HG03066 (cell line): ENCODE measurements around the gene C2CD2L.
"Not testable (repeated sequence)": the region's sequence is repeated elsewhere in the genome, so short reads cannot be mapped to it uniquely, and the experiment has no call there.

Experiments
- ATAC-seq: cut with Tn5 transposase; IDR thresholded peaks from one replicate; pipeline ENCODE4 v1.9.1; 2021; ENCODE audit warnings: low read depth; ENCODE audit not compliant: unreplicated experiment

C2CD2L gene

GRCh38 chr11:119106564-119107537 is at the start of gene C2CD2L:
Gene C2CD2L (plus strand): TSS chr11:119107344. CDS start chr11:119107742, 398 bp downstream.
- peak; percentile 73 for ATAC-seq

DNA sequence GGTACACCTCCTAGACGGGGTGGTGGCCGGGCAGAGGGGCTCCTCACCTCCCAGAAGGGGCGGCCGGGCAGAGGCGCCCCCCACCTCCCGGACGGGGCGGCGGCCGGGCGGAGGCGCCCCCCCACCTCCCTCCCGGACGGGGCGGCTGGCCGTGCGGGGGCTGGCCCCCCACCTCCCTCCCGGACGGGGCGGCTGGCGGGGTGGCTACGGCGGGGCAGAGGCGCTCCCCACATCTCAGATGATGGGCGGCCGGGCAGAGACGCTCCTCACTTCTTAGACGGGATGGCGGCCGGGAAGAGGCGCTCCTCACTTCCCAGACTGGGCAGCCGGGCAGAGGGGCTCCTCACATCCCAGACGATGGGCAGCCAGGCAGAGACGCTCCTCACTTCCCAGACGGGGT is 48.0 kb upstream of the C2CD2L start:
- ATAC-seq = not testable (repeated sequence)

DNA sequence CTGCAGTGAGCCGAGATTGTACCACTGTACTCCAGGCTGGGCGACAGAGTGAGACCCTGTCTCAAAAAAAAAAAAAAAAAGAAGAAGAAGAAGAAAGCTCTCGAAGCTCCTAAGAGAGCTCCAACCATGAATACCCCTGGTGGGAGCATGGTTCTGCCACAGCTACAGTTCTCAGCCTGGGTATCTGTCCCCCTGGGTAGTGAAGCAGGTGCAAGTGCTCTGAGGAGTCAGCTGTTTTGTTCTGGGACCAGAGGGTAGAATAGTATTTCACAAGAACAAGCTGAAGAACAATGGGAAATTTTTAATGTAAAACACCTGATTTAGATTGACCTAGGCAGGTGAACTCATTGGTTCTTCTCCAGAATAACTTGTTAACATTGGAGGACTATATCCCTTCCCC is 45.9 kb upstream of the C2CD2L start:
- ATAC-seq = no peak

DNA sequence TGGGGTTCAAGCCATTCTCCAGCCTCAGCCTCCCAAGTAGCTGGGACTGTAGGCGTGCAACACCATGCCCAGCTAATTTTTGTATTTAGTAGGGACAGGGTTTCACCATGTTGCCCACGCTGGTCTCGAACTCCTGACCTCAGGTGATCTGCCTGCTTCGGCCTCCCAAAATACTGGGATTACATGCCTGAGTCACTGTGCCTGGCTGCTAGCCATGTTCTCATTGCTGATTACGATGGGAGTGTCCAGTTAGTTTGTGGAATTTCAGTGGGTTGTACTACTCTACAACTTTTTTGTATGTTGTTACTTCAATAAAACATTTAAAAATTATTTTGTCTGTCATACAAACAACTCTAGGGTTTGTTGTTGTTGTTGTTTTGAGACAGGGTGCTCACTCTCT is 44.4 kb upstream of the C2CD2L start:
- no peak for ATAC-seq

GRCh38 chr11:119065369-119065768 is 41.8 kb upstream of the C2CD2L start:
- no peak for ATAC-seq

DNA sequence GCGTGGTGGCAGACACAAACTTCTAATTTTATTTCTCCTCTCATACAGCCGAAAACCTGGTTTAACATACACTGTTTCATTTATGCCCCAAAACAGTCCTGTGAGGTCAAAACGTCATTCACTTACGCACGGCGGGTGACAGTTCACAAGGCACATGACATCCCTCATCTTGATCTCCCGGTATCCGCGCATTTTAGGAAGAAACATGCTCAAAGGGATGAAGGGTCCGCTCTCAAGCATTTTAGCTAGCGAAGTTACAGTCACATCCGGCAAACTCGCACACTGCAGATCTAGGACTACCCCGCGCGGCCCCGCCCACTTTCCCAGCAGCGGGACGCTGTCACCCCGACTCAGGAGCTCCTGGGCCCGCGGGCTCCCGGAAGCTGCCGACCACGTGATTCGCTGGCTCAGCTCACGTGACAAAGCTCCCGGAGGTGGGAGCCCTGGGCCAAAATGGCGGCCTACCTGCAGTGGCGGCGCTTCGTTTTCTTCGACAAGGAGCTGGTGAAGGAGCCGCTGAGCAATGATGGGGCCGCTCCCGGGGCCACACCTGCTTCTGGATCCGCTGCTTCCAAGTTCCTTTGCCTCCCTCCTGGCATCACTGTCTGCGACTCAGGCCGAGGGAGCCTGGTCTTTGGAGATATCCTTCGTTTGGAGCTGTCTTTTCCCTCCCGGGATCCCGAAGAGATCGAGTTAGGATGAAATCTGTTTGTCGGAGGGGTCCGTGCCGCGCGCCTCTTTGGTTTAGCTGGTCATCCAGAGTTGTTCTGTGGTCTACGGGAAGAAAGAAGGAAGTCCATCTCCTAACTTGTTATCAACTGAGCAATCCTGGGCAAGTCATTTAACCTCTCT is 39.5 kb upstream of the C2CD2L start, which contains the start of gene VPS11:
VPS11 (plus strand) TSS at position 448 of the 852 bp plus-strand sequence; CDS start at position 454, 6 bp downstream.
- ATAC-seq = peak; percentile 95

- ATAC-seq = no peak
Measured at GRCh38 chr11:119077839-119078238, 29.3 kb upstream of the C2CD2L start.

- ATAC-seq = no peak
Measured at GRCh38 chr11:119078675-119079420, 28.3 kb upstream of the C2CD2L start.

GRCh38 chr11:119081682-119082260 is 25.4 kb upstream of the C2CD2L start:
- no peak for ATAC-seq

- peak; percentile 92 for ATAC-seq
Measured at GRCh38 chr11:119084663-119085436, 22.3 kb upstream of the C2CD2L start, which contains the start of gene HMBS. Gene HMBS (plus strand): TSS chr11:119084881. CDS start chr11:119085034, 153 bp downstream.

DNA sequence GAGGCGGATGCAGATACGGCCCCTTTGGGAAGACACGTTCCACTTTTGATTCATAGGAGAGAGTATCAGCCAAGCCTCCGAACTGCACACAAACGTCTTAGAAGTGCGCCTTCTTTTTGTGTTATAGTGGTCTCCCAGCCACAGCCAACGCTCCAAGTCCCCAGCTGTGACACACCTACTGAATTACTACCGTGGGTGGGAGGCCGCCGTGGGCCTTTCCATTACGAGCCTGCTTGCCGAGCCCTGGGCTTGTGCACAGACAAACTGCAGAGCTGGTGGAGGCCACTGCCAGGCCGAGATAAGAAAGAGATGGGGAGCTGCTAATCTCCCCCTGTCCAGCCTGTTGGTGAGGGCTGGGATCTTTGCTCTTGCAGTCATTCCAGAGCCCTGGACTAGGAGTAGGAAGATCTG is 21.7 kb upstream of the C2CD2L start:
- ATAC-seq = peak; percentile 25

GRCh38 chr11:119087123-119087522 is 20.0 kb upstream of the C2CD2L start:
- no peak for ATAC-seq

- ATAC-seq = no peak
Measured at GRCh38 chr11:119087747-119088241, 19.4 kb upstream of the C2CD2L start.

- ATAC-seq = no peak
Measured at GRCh38 chr11:119088406-119088805, 18.7 kb upstream of the C2CD2L start.

DNA sequence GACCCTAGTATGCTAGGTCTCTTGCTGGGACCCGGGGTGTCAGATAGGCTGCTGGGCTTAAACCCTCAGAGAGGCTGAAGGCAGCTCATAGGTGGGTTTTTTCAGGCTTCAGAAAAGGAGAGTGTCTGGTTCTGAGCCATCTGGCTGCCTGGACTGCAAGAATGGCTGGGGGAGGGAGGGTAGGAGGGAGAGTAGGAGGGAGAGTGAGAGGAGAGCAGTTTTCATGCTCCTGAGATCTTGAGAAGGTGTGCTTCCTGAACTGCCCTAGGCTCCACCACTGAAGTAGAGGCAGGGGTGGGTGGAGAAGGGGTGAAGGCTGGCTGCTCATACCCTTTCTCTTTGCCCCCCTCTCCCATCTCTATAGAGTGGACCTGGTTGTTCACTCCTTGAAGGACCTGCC is 17.8 kb upstream of the C2CD2L start:
- no peak for ATAC-seq

DNA sequence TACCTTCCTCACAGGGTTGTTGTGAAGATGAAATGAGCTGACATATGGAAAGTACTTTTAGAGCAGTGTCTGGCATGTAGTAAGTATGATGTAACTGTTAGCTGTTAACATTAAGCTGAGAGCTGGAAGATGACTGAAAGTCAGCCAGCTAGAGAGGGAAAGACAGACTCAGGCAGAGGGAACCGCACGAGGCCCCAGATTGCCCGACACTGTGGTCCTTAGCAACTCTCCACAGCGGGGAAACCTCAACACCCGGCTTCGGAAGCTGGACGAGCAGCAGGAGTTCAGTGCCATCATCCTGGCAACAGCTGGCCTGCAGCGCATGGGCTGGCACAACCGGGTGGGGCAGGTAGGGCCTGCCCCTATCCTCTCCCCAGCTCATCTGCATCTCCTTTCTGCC is 16.0 kb upstream of the C2CD2L start:
- ATAC-seq = no peak

- no peak for ATAC-seq
Measured at GRCh38 chr11:119091966-119092879, 14.9 kb upstream of the C2CD2L start.
